Lower lobe of right lung (tissue), 2 donors: ENCODE measurements around the gene TMEM236. TPM values are rescaled to one million over a fixed set of nuclear protein-coding genes. Genes with fewer than 3 reads are reported as not detected.

Experiments
- ATAC-seq, 2 donors: fragments of 200-7000 bp; cut with Tn5 transposase; one replicate each; pipeline ENCODE4 v1.9.1; 2020 to 2022; ENCODE audit warnings: mild to moderate bottlenecking in 2 of 2, moderate library complexity in 2 of 2
- DNase-seq: peaks from one replicate; pipeline ENCODE4 v3.0.0-alpha.2; 2020
- H3K27ac ChIP-seq: fragments of 200-600 bp; one replicate; pipeline ENCODE4 v1.8.0; 2022
- H3K27me3 ChIP-seq: fragments of 200-600 bp; one replicate; pipeline ENCODE4 v1.8.0; 2022; ENCODE audit warnings: low read depth
- H3K36me3 ChIP-seq: fragments of 200-600 bp; one replicate; pipeline ENCODE4 v1.8.0; 2022; ENCODE audit warnings: mild to moderate bottlenecking
- H3K4me1 ChIP-seq: fragments of 200-600 bp; one replicate; pipeline ENCODE4 v1.8.0; 2022
- H3K4me3 ChIP-seq: fragments of 200-600 bp; one replicate; pipeline ENCODE4 v1.8.0; 2022; ENCODE audit warnings: mild to moderate bottlenecking
- H3K9me3 ChIP-seq: fragments of 200-600 bp; one replicate; pipeline ENCODE4 v1.8.0; 2022
- CTCF ChIP-seq: fragments of 200-600 bp; IDR thresholded peaks from one replicate; pipeline ENCODE4 v1.8.0; 2022; ENCODE audit warnings: antibody characterized with exemption, mild to moderate bottlenecking
- intact Hi-C: fragments of 100-400 bp; cut with DNase I; formaldehyde crosslinking; loops from one replicate; pipeline ENCODE4 v1.11.0; 2022
- total RNA-seq: library from RNA; stranded (reverse); fragmentation: NEBNext Ultra II Directional; extraction: Animal tissue kit (Norgen Biotek cat#: 25700); gene quantifications from one replicate; pipeline ENCODE4 v1.2.1, GENCODE V29; 2021
- donor health status: DM: no; HTN: yes; CAD: no; lungs with severe emphysema.

The TMEM236 gene
- total RNA-seq, 1 donor from 2014 or later: 5.9 TPM

- Histone ChIP-seq H3K36me3 (no peaks in the 10 kb centered on the region), H3K27me3 (no peaks in the 10 kb centered on the region), H3K4me1 (no peaks in the 10 kb centered on the region), H3K9me3 (no peaks in the 10 kb centered on the region), H3K27ac (no peak overlapping the region), H3K4me3 (no peak overlapping the region)
- ATAC-seq (no peak), DNase-seq (no peak)
- intact Hi-C loops: no loop called here
- no peak for TF ChIP-seq CTCF
Observed at GRCh38 chr10:17729630-17730029, 22.4 kb upstream of the TMEM236 start.

GRCh38 chr10:17730667-17731066, 21.3 kb upstream of the TMEM236 start:
- Histone ChIP-seq H3K4me3 (no peak overlapping the region), H3K36me3 (no peaks in the 10 kb centered on the region), H3K9me3 (no peaks in the 10 kb centered on the region), H3K4me1 (peaks cover 4% of the 10 kb centered on the region), H3K27me3 (no peaks in the 10 kb centered on the region), H3K27ac (no peak overlapping the region)
- intact Hi-C loops: no loop called here
- TF ChIP-seq CTCF: no peak
- no peak for DNase-seq
- no peak for ATAC-seq

DNA sequence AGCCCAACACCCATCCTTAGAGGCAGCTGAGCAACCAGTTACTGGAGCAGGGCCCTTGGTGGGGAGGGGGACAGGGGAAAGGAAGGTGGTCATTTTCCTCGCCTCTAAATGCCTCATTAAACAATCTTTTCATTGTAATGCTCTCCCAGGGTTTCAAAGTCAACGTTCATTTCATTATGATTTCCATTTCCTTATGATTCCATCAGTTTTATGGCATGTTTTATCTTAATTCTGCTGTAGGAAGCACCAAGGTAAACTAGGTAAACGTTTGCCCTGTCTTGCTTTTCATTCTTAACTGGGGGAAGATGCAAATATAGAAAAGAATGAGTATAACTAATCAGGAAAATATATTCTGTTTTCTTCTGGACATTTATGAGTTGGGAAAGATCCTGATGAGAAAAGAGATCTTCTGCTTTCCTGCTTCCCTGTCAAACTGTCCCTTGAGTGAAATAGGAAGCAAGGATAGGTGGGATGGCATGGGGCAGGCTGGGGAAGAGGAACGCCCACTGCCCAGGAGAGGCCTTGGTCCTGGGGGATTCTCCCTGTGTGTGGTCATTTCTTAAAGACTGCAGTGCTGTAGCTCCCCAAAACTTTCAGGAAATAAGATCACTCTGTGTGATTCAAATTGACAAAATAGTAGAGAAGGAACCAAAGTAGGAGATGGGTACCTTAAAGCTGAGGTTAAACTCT, 20.5 kb upstream of the TMEM236 start:
- no peak for DNase-seq
- no peak for TF ChIP-seq CTCF
- Histone ChIP-seq H3K36me3 (no peaks in the 10 kb centered on the region), H3K27me3 (no peaks in the 10 kb centered on the region), H3K4me3 (no peak overlapping the region), H3K9me3 (no peaks in the 10 kb centered on the region), H3K4me1 (peaks cover 4% of the 10 kb centered on the region), H3K27ac (no peak overlapping the region)
- ATAC-seq: no peak
- intact Hi-C loops: no loop called here

DNA sequence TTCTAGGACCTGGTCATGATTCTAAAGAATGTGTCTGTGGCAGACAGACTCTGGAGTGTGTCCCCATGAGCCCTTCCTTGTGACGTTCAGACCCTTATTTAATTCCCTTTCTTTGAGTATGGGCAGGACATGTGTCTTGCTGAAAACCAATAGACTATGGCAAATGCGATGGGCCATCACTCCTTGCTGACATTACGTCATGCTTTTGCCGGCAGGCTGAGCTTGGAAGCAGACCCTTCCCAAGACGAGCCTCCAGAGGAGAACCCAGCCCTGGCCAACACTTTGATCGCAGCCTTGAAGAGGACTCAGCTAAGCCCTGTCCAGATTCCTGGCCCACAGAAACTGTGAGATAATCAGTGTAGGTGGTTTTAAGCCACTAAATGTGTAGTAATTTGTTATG, 18.4 kb upstream of the TMEM236 start:
- intact Hi-C loops: no loop called here
- Histone ChIP-seq H3K4me3 (no peak overlapping the region), H3K27ac (no peak overlapping the region), H3K27me3 (no peaks in the 10 kb centered on the region), H3K4me1 (peaks cover 4% of the 10 kb centered on the region), H3K9me3 (no peaks in the 10 kb centered on the region), H3K36me3 (no peaks in the 10 kb centered on the region)
- TF ChIP-seq CTCF: no peak
- DNase-seq (no peak), ATAC-seq (no peak)

DNA sequence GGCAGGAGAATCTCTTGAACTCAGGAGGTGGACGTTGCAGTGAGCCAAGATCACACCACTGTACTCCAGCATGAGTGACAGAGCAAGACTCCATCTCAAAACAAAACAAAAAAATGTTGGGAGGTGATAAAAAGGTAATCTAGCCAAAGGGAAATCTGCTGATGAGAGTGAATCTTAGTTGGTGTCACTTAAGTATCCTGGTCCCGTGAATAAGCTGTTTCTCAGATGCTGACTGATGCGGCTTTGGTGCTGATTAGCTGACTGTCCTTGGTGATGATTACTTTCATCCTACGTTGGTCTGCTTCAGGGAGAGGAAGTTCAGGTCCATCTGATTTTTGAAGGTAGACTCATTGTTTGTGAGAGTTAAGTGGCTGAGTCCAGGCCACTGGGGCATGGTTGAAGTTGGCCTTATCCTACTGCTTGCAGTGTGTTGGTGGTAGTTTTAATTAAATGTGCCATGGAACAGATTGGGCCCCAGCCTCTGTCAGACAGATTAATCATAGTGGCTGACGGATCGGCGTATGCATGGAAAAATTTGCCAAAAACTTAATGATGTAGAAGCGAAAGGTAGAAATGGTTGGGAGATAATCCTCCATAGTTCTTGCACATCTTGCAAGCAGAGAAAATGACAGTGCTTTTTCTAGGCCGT, 17.4 kb upstream of the TMEM236 start:
- no peak overlapping the region for H3K27ac ChIP-seq
- intact Hi-C loops: no loop called here
- no peak overlapping the region for H3K4me3 ChIP-seq
- peaks cover 4% of the 10 kb centered on the region for H3K4me1 ChIP-seq
- H3K9me3 ChIP-seq: no peaks in the 10 kb centered on the region
- TF ChIP-seq CTCF: no peak
- DNase-seq: no peak
- ATAC-seq: no peak
- no peaks in the 10 kb centered on the region for H3K27me3 ChIP-seq
- no peaks in the 10 kb centered on the region for H3K36me3 ChIP-seq
